Neuronal stem cell (in vitro differentiated cells): Measurements from ENCODE around the gene ITPR2.

ENCODE experiments used
- DNase-seq: peaks from one replicate; pipeline ENCODE4 v3.0.0-alpha.2; 2013; ENCODE audit warnings: low spot score
- H2AFZ ChIP-seq: one replicate; pipeline ENCODE4 v1.6.1; 2013; ENCODE audit warnings: mild to moderate bottlenecking, low read length, inconsistent platforms
- H2AK5ac ChIP-seq: 2 replicates; pipeline ENCODE4 v1.6.1; 2013; ENCODE audit warnings: low read depth, mild to moderate bottlenecking, inconsistent platforms, low read length, moderate library complexity, mixed read lengths
- H2BK120ac ChIP-seq: 2 replicates; pipeline ENCODE4 v1.6.1; 2013; ENCODE audit warnings: low read depth, mild to moderate bottlenecking, inconsistent platforms, low read length, moderate library complexity, mixed read lengths
- H2BK12ac ChIP-seq: one replicate; pipeline ENCODE4 v1.6.1; 2013; ENCODE audit warnings: low read length, inconsistent platforms
- H2BK15ac ChIP-seq: 2 replicates; pipeline ENCODE4 v1.6.1; 2013; ENCODE audit warnings: mild to moderate bottlenecking, low read length, inconsistent platforms, mixed read lengths
- H2BK5ac ChIP-seq: one replicate; pipeline ENCODE4 v1.6.1; 2013; ENCODE audit warnings: inconsistent platforms, mild to moderate bottlenecking, low read length, moderate library complexity
- H3K14ac ChIP-seq: one replicate; pipeline ENCODE4 v1.6.1; 2013; ENCODE audit warnings: low read length, inconsistent platforms
- H3K18ac ChIP-seq: 2 replicates; pipeline ENCODE4 v1.6.1; 2013; ENCODE audit warnings: low read length, inconsistent platforms
- H3K23ac ChIP-seq: 2 replicates; pipeline ENCODE4 v1.6.1; 2013; ENCODE audit warnings: low read depth, mild to moderate bottlenecking, mixed read lengths, low read length, inconsistent platforms; ENCODE audit not compliant: poor library complexity
- H3K27ac ChIP-seq: replicated peaks from 3 replicates; pipeline ENCODE4 v1.5.1; 2013; ENCODE audit warnings: low read length, inconsistent platforms
- H3K27me3 ChIP-seq, 3 experiments: 2 replicates each; pipeline ENCODE4 v1.6.1; 2013; ENCODE audit warnings: low read length in 3 of 3, mild to moderate bottlenecking in 2 of 3, inconsistent platforms in 1 of 3, low read depth in 1 of 3, mixed read lengths in 1 of 3, moderate library complexity in 1 of 3; ENCODE audit not compliant: control insufficient read depth in 3 of 3, insufficient read depth in 3 of 3
- H3K36me3 ChIP-seq, 2 donors: replicated peaks in 1 of 2; 2 replicates each; pipeline ENCODE4 v1.6.1; 2013; ENCODE audit warnings: low read length in 2 of 2; ENCODE audit not compliant: control insufficient read depth in 2 of 2, insufficient read depth in 2 of 2
- H3K4ac ChIP-seq: 2 replicates; pipeline ENCODE4 v1.6.1; 2013; ENCODE audit warnings: inconsistent platforms, mild to moderate bottlenecking, low read length, moderate library complexity
- H3K4me1 ChIP-seq, 2 donors: 1 replicate in 1 of 2; 2 replicates in 1 of 2; pipeline ENCODE4 v1.6.1; 2013; ENCODE audit warnings: low read length in 2 of 2, low read depth in 1 of 2; ENCODE audit not compliant: control insufficient read depth in 2 of 2, insufficient read depth in 1 of 2
- H3K4me2 ChIP-seq: one replicate; pipeline ENCODE4 v1.6.1; 2013; ENCODE audit warnings: mild to moderate bottlenecking, low read length, inconsistent platforms; ENCODE audit not compliant: insufficient read depth, poor library complexity, severe bottlenecking
- H3K4me3 ChIP-seq, 2 donors: 2 replicates each; pipeline ENCODE4 v1.5.1; 2013; ENCODE audit warnings: low read length in 2 of 2, mild to moderate bottlenecking in 2 of 2, inconsistent platforms in 1 of 2, moderate library complexity in 1 of 2
- H3K79me1 ChIP-seq: one replicate; pipeline ENCODE4 v1.6.1; 2013; ENCODE audit warnings: low read depth, mild to moderate bottlenecking, inconsistent platforms, low read length, moderate library complexity
- H3K9ac ChIP-seq: one replicate; pipeline ENCODE4 v1.6.1; 2013; ENCODE audit warnings: mild to moderate bottlenecking, low read depth, low read length, inconsistent platforms; ENCODE audit not compliant: poor library complexity
- H3K9me3 ChIP-seq, 2 donors: replicated peaks in 1 of 2; 2 replicates each; pipeline versions ENCODE3 to v1.6.1; 2013; ENCODE audit warnings: low read length in 2 of 2, mild to moderate bottlenecking in 2 of 2, inconsistent platforms in 1 of 2, low read depth in 1 of 2, mixed read lengths in 1 of 2, moderate library complexity in 1 of 2; ENCODE audit not compliant: control insufficient read depth in 2 of 2, insufficient read depth in 1 of 2
- H4K8ac ChIP-seq: one replicate; pipeline ENCODE4 v1.6.1; 2013; ENCODE audit warnings: low read depth, mild to moderate bottlenecking, inconsistent platforms, low read length, moderate library complexity
- H4K91ac ChIP-seq: one replicate; pipeline ENCODE4 v1.6.1; 2013; ENCODE audit warnings: low read length, low read depth, mild to moderate bottlenecking, inconsistent platforms; ENCODE audit not compliant: poor library complexity
- WGBS, 2 donors: extraction: QIAGEN DNeasy Blood & Tissue Kit; methylation state at CpG; one replicate each; pipeline ENCODE4 v1.1.7; 2013; ENCODE audit warnings: missing lambda C conversion rate in 2 of 2, mixed read lengths in 1 of 2; ENCODE audit not compliant: insufficient read length in 2 of 2, insufficient replicate concordance in 1 of 2; ENCODE audit errors: extremely low coverage in 2 of 2; 5-methylcytosine and 5-hydroxymethylcytosine counted together

ITPR2 gene

GRCh38 chr12:26799741-26800140 is 33.3 kb downstream of the ITPR2 start:
- Histone ChIP-seq H2BK12ac (no peak overlapping the region), H4K8ac (no peak overlapping the region), H3K18ac (no peak overlapping the region), H3K27me3 (no peaks in the 10 kb centered on the region), H3K4ac (no peak overlapping the region), H3K79me1 (no peaks in the 10 kb centered on the region), H3K4me2 (no peak overlapping the region), H2AFZ (peak overlapping the region; percentile 20), H2BK15ac (no peak overlapping the region), H3K23ac (no peak overlapping the region), H3K4me1 (no peaks in the 10 kb centered on the region), H3K9ac (no peak overlapping the region), H3K9me3 (no peaks in the 10 kb centered on the region), H2BK120ac (no peak overlapping the region), H4K91ac (no peak overlapping the region), H3K4me3 (no peak overlapping the region), H2AK5ac (no peak overlapping the region), H3K36me3 (no peaks in the 10 kb centered on the region), H3K14ac (no peak overlapping the region), H2BK5ac (no peak overlapping the region), H3K27ac (no peak overlapping the region)
- no peak for DNase-seq

GRCh38 chr12:26798640-26799039 is 34.4 kb downstream of the ITPR2 start:
- H3K18ac ChIP-seq: no peak overlapping the region
- H4K8ac ChIP-seq: no peak overlapping the region
- no peak overlapping the region for H2BK12ac ChIP-seq
- H3K23ac ChIP-seq: no peak overlapping the region
- no peak overlapping the region for H4K91ac ChIP-seq
- H3K4me2 ChIP-seq: no peak overlapping the region
- no peak overlapping the region for H2BK120ac ChIP-seq
- H3K9me3 ChIP-seq: no peaks in the 10 kb centered on the region
- no peak overlapping the region for H3K14ac ChIP-seq
- no peak overlapping the region for H2AFZ ChIP-seq
- no peaks in the 10 kb centered on the region for H3K36me3 ChIP-seq
- no peak overlapping the region for H2AK5ac ChIP-seq
- no peak overlapping the region for H3K4ac ChIP-seq
- no peak overlapping the region for H3K4me3 ChIP-seq
- no peaks in the 10 kb centered on the region for H3K79me1 ChIP-seq
- no peak for DNase-seq
- H3K4me1 ChIP-seq: no peaks in the 10 kb centered on the region
- H2BK15ac ChIP-seq: no peak overlapping the region
- no peaks in the 10 kb centered on the region for H3K27me3 ChIP-seq
- H2BK5ac ChIP-seq: no peak overlapping the region
- H3K27ac ChIP-seq: no peak overlapping the region
- no peak overlapping the region for H3K9ac ChIP-seq

GRCh38 chr12:26798023-26798422 is 35.0 kb downstream of the ITPR2 start:
- Histone ChIP-seq H3K79me1 (no peaks in the 10 kb centered on the region), H2BK15ac (no peak overlapping the region), H4K8ac (no peak overlapping the region)

GRCh38 chr12:26795910-26796309 is 37.1 kb downstream of the ITPR2 start:
- H3K9me3 ChIP-seq: no peaks in the 10 kb centered on the region
- H3K4ac ChIP-seq: no peak overlapping the region
- no peak overlapping the region for H2BK12ac ChIP-seq
- H2BK15ac ChIP-seq: no peak overlapping the region
- H3K79me1 ChIP-seq: no peaks in the 10 kb centered on the region
- no peak overlapping the region for H4K8ac ChIP-seq
- no peak overlapping the region for H3K27ac ChIP-seq
- no peak overlapping the region for H2BK5ac ChIP-seq
- H3K36me3 ChIP-seq: no peaks in the 10 kb centered on the region
- H3K4me2 ChIP-seq: no peak overlapping the region
- no peaks in the 10 kb centered on the region for H3K4me1 ChIP-seq
- WGBS, 2 donors: no CpG with 5 or more reads among the region's 3 CpGs
- H2AFZ ChIP-seq: no peak overlapping the region
- no peak overlapping the region for H2BK120ac ChIP-seq
- no peak overlapping the region for H3K23ac ChIP-seq
- no peak overlapping the region for H3K4me3 ChIP-seq
- H4K91ac ChIP-seq: no peak overlapping the region
- H3K9ac ChIP-seq: no peak overlapping the region
- no peak overlapping the region for H3K18ac ChIP-seq
- no peak overlapping the region for H3K14ac ChIP-seq
- no peaks in the 10 kb centered on the region for H3K27me3 ChIP-seq
- no peak for DNase-seq
- no peak overlapping the region for H2AK5ac ChIP-seq

More at GRCh38 chr12:26798023-26798422, 35.0 kb downstream of the ITPR2 start:
- no peak overlapping the region for H2AFZ ChIP-seq
- H2BK12ac ChIP-seq: no peak overlapping the region
- no peaks in the 10 kb centered on the region for H3K9me3 ChIP-seq
- H2BK120ac ChIP-seq: no peak overlapping the region
- H2BK5ac ChIP-seq: no peak overlapping the region
- no peak overlapping the region for H3K4me2 ChIP-seq
- H3K23ac ChIP-seq: no peak overlapping the region
- no peak overlapping the region for H3K27ac ChIP-seq
- no peak overlapping the region for H3K4ac ChIP-seq
- no peak for DNase-seq
- no peak overlapping the region for H3K9ac ChIP-seq
- H3K4me1 ChIP-seq: no peaks in the 10 kb centered on the region
- no peak overlapping the region for H3K4me3 ChIP-seq
- WGBS, 2 donors: no CpG with 5 or more reads among the region's 6 CpGs
- no peak overlapping the region for H3K18ac ChIP-seq
- H4K91ac ChIP-seq: no peak overlapping the region
- no peak overlapping the region for H2AK5ac ChIP-seq
- no peaks in the 10 kb centered on the region for H3K36me3 ChIP-seq
- H3K14ac ChIP-seq: no peak overlapping the region
- H3K27me3 ChIP-seq: no peaks in the 10 kb centered on the region
